H1 (cell line): ENCODE results near the gene HMGCLL1. TPM values are rescaled to one million over a fixed set of nuclear protein-coding genes. Genes with fewer than 3 reads are reported as not detected.
A peak's percentile ranks its signal among the peaks of the same experiment; 100 is the strongest.

Source experiments
- CTCF ChIA-PET: fragments of 300-600 bp; sonication (Branson Sonifier 250); formaldehyde crosslinking; loops from one replicate; lab custom pipeline; 2021; ENCODE audit not compliant: partially characterized antibody; lab: Charles Lee
- POLR2A ChIA-PET: fragments of 300-600 bp; sonication (Branson Sonifier 250); formaldehyde crosslinking; loops from one replicate; lab custom pipeline; 2021; ENCODE audit warnings: inconsistent platforms; ENCODE audit not compliant: partially characterized antibody; lab: Charles Lee
- DNase-seq, 2 experiments: peaks; one replicate each; pipeline versions ENCODE4 v3.0.0 to v3.0.0-alpha.2; 2010 to 2022; ENCODE audit warnings: low spot score in 2 of 2, low read depth in 1 of 2, mixed read lengths in 1 of 2
- FAIRE-seq: peaks from 2 replicates; lab custom pipeline; 2011; peaks lifted over from hg19 to GRCh38; lab: Jason Lieb, UNC
- H2AFZ ChIP-seq: 2 replicates; pipeline ENCODE4 v1.8.1; 2012; ENCODE audit warnings: low read length, inconsistent platforms
- H2AK5ac ChIP-seq: 2 replicates; pipeline ENCODE4 v1.6.1; 2013; ENCODE audit warnings: low read depth, low read length
- H2BK120ac ChIP-seq: replicated peaks from 2 replicates; pipeline ENCODE3; 2013; ENCODE audit warnings: low read depth, low read length, inconsistent platforms
- H2BK12ac ChIP-seq: 2 replicates; pipeline ENCODE4 v1.6.1; 2013; ENCODE audit warnings: low read depth, low read length
- H2BK15ac ChIP-seq: 2 replicates; pipeline ENCODE4 v1.6.1; 2013; ENCODE audit warnings: low read length
- H2BK20ac ChIP-seq: 2 replicates; pipeline ENCODE4 v1.6.1; 2013; ENCODE audit warnings: low read length
- H2BK5ac ChIP-seq: 2 replicates; pipeline ENCODE4 v1.6.1; 2013; ENCODE audit warnings: low read depth, low read length
- H3K14ac ChIP-seq: 2 replicates; pipeline ENCODE4 v1.6.1; 2013; ENCODE audit warnings: inconsistent platforms; ENCODE audit not compliant: insufficient read length
- H3K18ac ChIP-seq: 2 replicates; pipeline ENCODE4 v1.6.1; 2013; ENCODE audit warnings: low read length; ENCODE audit errors: extremely low read depth
- H3K23ac ChIP-seq: 2 replicates; pipeline ENCODE4 v1.6.1; 2013; ENCODE audit warnings: inconsistent platforms; ENCODE audit not compliant: insufficient read length
- H3K23me2 ChIP-seq: 2 replicates; pipeline ENCODE4 v1.6.1; 2013; ENCODE audit warnings: low read depth, low read length
- H3K27ac ChIP-seq: 2 replicates; pipeline ENCODE4 v1.6.1; 2011; ENCODE audit warnings: low read depth, low read length, inconsistent platforms
- H3K27me3 ChIP-seq, 4 experiments: replicated peaks in 1 of 4; 1 replicate in 1 of 4; 2 replicates in 3 of 4; pipeline versions ENCODE4 v1.6.1 to v1.8.1; 2011 to 2013; ENCODE audit warnings: low read length in 3 of 4, mild to moderate bottlenecking in 3 of 4, inconsistent platforms in 2 of 4, mixed read lengths in 2 of 4, moderate library complexity in 1 of 4; ENCODE audit not compliant: control insufficient read depth in 3 of 4, insufficient read depth in 3 of 4; ENCODE audit errors: extremely low read depth in 1 of 4
- H3K36me3 ChIP-seq, 4 experiments: 2 replicates each; pipeline versions ENCODE4 v1.6.1 to v1.8.1; 2011 to 2013; ENCODE audit warnings: mild to moderate bottlenecking in 4 of 4, low read length in 3 of 4, moderate library complexity in 2 of 4, control low read depth in 1 of 4, inconsistent platforms in 1 of 4; ENCODE audit not compliant: insufficient read depth in 4 of 4, control insufficient read depth in 2 of 4
- H3K4ac ChIP-seq: replicated peaks from 2 replicates; pipeline ENCODE3; 2013; ENCODE audit warnings: low read length, low read depth, mixed read lengths, inconsistent platforms; ENCODE audit not compliant: insufficient read length
- H3K4me1 ChIP-seq, 4 experiments: replicated peaks in 1 of 4; 1 replicate in 1 of 4; 2 replicates in 3 of 4; pipeline versions ENCODE4 v1.6.1 to v1.8.1; 2011 to 2013; ENCODE audit warnings: low read length in 3 of 4, inconsistent platforms in 2 of 4, mixed read lengths in 1 of 4; ENCODE audit not compliant: insufficient read depth in 4 of 4, control insufficient read depth in 3 of 4
- H3K4me2 ChIP-seq, 2 experiments: 2 replicates each; pipeline versions ENCODE4 v1.6.1 to v1.8.1; 2011 to 2013; ENCODE audit warnings: low read depth in 2 of 2, low read length in 2 of 2, control low read depth in 1 of 2, inconsistent platforms in 1 of 2, mild to moderate bottlenecking in 1 of 2; ENCODE audit not compliant: insufficient read depth in 1 of 2
- H3K4me3 ChIP-seq, 4 experiments: fragments of 200-600, 300-600 bp in 1 of 4; sonication (generic), shearing (Covaris generic), sonication (Bioruptor Twin) in 1 of 4; 2 replicates each; pipeline versions ENCODE4 v1.5.1 to v1.8.1; 2011 to 2016; ENCODE audit warnings: low read length in 4 of 4, low read depth in 3 of 4, control low read depth in 2 of 4, inconsistent platforms in 2 of 4, mild to moderate bottlenecking in 2 of 4, mixed read lengths in 1 of 4, moderate library complexity in 1 of 4; ENCODE audit not compliant: insufficient read depth in 2 of 4; ENCODE audit errors: extremely low read depth in 1 of 4
- H3K56ac ChIP-seq: replicated peaks from 2 replicates; pipeline ENCODE3; 2013; ENCODE audit warnings: low read depth, mild to moderate bottlenecking, mixed read lengths, low read length, inconsistent platforms; ENCODE audit not compliant: insufficient read length
- H3K79me1 ChIP-seq: 2 replicates; pipeline ENCODE4 v1.6.1; 2013; ENCODE audit warnings: low read depth, low read length, control low read depth
- H3K79me2 ChIP-seq, 2 experiments: 2 replicates each; pipeline versions ENCODE4 v1.6.1 to v1.8.1; 2012 to 2013; ENCODE audit warnings: low read length in 2 of 2, mild to moderate bottlenecking in 2 of 2, inconsistent platforms in 1 of 2; ENCODE audit not compliant: insufficient read depth in 2 of 2, control insufficient read depth in 1 of 2
- H3K9ac ChIP-seq, 4 experiments: replicated peaks in 1 of 4; 1 replicate in 1 of 4; 2 replicates in 3 of 4; pipeline versions ENCODE4 v1.6.1 to v1.8.1; 2011 to 2013; ENCODE audit warnings: low read depth in 3 of 4, low read length in 3 of 4, control low read depth in 2 of 4, mild to moderate bottlenecking in 2 of 4, moderate library complexity in 2 of 4, inconsistent platforms in 1 of 4; ENCODE audit errors: extremely low read depth in 1 of 4
- H3K9me3 ChIP-seq, 2 experiments: 2 replicates each; pipeline versions ENCODE4 v1.6.1 to v1.8.1; 2012 to 2013; ENCODE audit warnings: mild to moderate bottlenecking in 2 of 2, moderate library complexity in 2 of 2, control low read depth in 1 of 2, inconsistent platforms in 1 of 2, low read depth in 1 of 2, low read length in 1 of 2, mixed read lengths in 1 of 2; ENCODE audit not compliant: insufficient read depth in 2 of 2
- H4K20me1 ChIP-seq, 2 experiments: replicated peaks in 1 of 2; 2 replicates each; pipeline versions ENCODE3 to v1.8.1; 2011 to 2013; ENCODE audit warnings: inconsistent platforms in 2 of 2, low read length in 2 of 2, mild to moderate bottlenecking in 1 of 2; ENCODE audit not compliant: insufficient read depth in 2 of 2, control insufficient read depth in 1 of 2
- H4K5ac ChIP-seq: 2 replicates; pipeline ENCODE4 v1.6.1; 2013; ENCODE audit warnings: low read length, low read depth, mixed read lengths, inconsistent platforms; ENCODE audit not compliant: insufficient read length
- H4K8ac ChIP-seq: 2 replicates; pipeline ENCODE4 v1.8.0; 2013; ENCODE audit warnings: mild to moderate bottlenecking, moderate library complexity, low read length, inconsistent platforms; ENCODE audit not compliant: insufficient read depth; ENCODE audit errors: extremely low read depth
- H4K91ac ChIP-seq: replicated peaks from 2 replicates; pipeline ENCODE3; 2013; ENCODE audit warnings: low read length, mixed read lengths, inconsistent platforms; ENCODE audit not compliant: insufficient read length
- BCL11A ChIP-seq, 2 experiments: IDR thresholded peaks; one replicate each; pipeline ENCODE4 v1.6.1; 2011; ENCODE audit warnings: low read depth in 2 of 2, low read length in 2 of 2, mild to moderate bottlenecking in 2 of 2
- CTCF ChIP-seq, 3 experiments: IDR thresholded peaks; 1 replicate in 2 of 3; 2 replicates in 1 of 3; pipeline versions ENCODE4 v1.5.1 to v1.6.1; 2011; ENCODE audit warnings: low read length in 3 of 3, mild to moderate bottlenecking in 3 of 3, inconsistent platforms in 2 of 3, low read depth in 1 of 3, moderate library complexity in 1 of 3; ENCODE audit not compliant: insufficient read depth in 1 of 3; ENCODE audit errors: control extremely low read depth in 1 of 3
- EZH2 ChIP-seq: fragments of 200-600 bp; sonication (generic); IDR thresholded peaks from 2 replicates; pipeline ENCODE4 v1.7.1; 2012; ENCODE audit warnings: low read depth, mild to moderate bottlenecking, moderate library complexity, low read length, inconsistent platforms; ENCODE audit not compliant: severe bottlenecking
- HDAC2 ChIP-seq, 2 experiments: fragments of 300-600 bp in 1 of 2; sonication (generic) in 1 of 2; IDR thresholded peaks; 2 replicates each; pipeline ENCODE4 v1.6.1; 2011 to 2012; ENCODE audit warnings: low read depth in 2 of 2, low read length in 2 of 2, mild to moderate bottlenecking in 2 of 2, moderate library complexity in 2 of 2, borderline replicate concordance in 1 of 2, inconsistent platforms in 1 of 2
- KDM5A ChIP-seq: fragments of 200-600 bp; IDR thresholded peaks from 2 replicates; pipeline ENCODE4 v1.7.1; 2012; ENCODE audit warnings: mild to moderate bottlenecking, low read length, inconsistent platforms, mixed read lengths
- NRF1 ChIP-seq: IDR thresholded peaks from 2 replicates; pipeline ENCODE4 v1.6.1; 2011; ENCODE audit warnings: mild to moderate bottlenecking, low read depth, low read length, improper control_type of control experiment
- POLR2AphosphoS5 ChIP-seq: IDR thresholded peaks from 2 replicates; pipeline ENCODE4 v1.6.1; 2011; ENCODE audit warnings: low read depth, low read length
- SIX5 ChIP-seq: IDR thresholded peaks from 2 replicates; pipeline ENCODE4 v1.6.1; 2011; ENCODE audit warnings: mild to moderate bottlenecking, low read depth, low read length
- USF2 ChIP-seq: IDR thresholded peaks from 2 replicates; pipeline ENCODE4 v1.6.1; 2011; ENCODE audit warnings: low read length, improper control_type of control experiment
- YY1 ChIP-seq: IDR thresholded peaks from 2 replicates; pipeline ENCODE4 v1.6.1; 2011; ENCODE audit warnings: low read depth, mild to moderate bottlenecking, low read length
- ZNF274 ChIP-seq: IDR thresholded peaks from 2 replicates; pipeline ENCODE4 v1.7.0; 2012; ENCODE audit warnings: low read length, borderline replicate concordance; ENCODE audit errors: extremely low read depth
- WGBS, 2 experiments: shearing (Covaris generic) in 1 of 2; methylation state at CpG; one replicate each; pipeline versions ENCODE4 v1.1.6 to v1.1.7; 2013 to 2015; ENCODE audit warnings: low lambda C conversion rate in 2 of 2, mixed read lengths in 2 of 2, inconsistent platforms in 1 of 2, low coverage in 1 of 2, missing lambda C conversion rate in 1 of 2; ENCODE audit not compliant: insufficient replicate concordance in 2 of 2, insufficient coverage in 1 of 2, insufficient read length in 1 of 2; ENCODE audit errors: extremely low coverage in 1 of 2, missing lambda C conversion rate in 1 of 2; 5-methylcytosine and 5-hydroxymethylcytosine counted together
- polyA plus RNA-seq, 7 experiments: library from polyadenylated mRNA; depleted of rRNA in 3 of 7; stranded (reverse) in 5 of 7; unstranded in 2 of 7; fragments of >200 nt in 5 of 7; fragments of 200-250 nt in 2 of 7; gene quantifications; 1 replicate in 5 of 7; 2 replicates in 1 of 7; 4 replicates in 1 of 7; pipeline versions ENCODE4 v1.2.1 to v1.2.3, GENCODE V29; 2011 to 2013; ENCODE audit warnings: missing spikeins in 2 of 7, mixed read lengths in 2 of 7
- total RNA-seq: library from RNA; stranded (reverse); fragmentation: NEBNext Ultra II Directional; extraction: Animal tissue kit (Norgen Biotek cat#: 25700); gene quantifications from 2 replicates; pipeline ENCODE4 v1.2.1, GENCODE V29; 2021

HMGCLL1 gene
- total and polyA plus RNA-seq, 2 of the 8 experiments (the other 6 are each of a cell fraction or from before 2014, with no cell fraction given), result 0.06 to 0.41 TPM

GRCh38 chr6:55423933-55424332, 155.1 kb downstream of the HMGCLL1 start:
- H3K36me3 ChIP-seq, result no peaks in the 10 kb centered on the region
- no peak overlapping the region for H2BK5ac ChIP-seq
- H3K9me3 ChIP-seq, result no peaks in the 10 kb centered on the region
- H3K9ac ChIP-seq, result no peak overlapping the region
- no peaks in the 10 kb centered on the region for H3K79me1 ChIP-seq
- no peaks in the 10 kb centered on the region for H3K79me2 ChIP-seq
- H4K20me1 ChIP-seq, result no peaks in the 10 kb centered on the region
- H3K4me2 ChIP-seq, result no peak overlapping the region
- no peak overlapping the region for H2AK5ac ChIP-seq
- H4K8ac ChIP-seq, result no peak overlapping the region
- peak overlapping the region; percentile 72; the same call in 1 of the 2 replicates for H2AFZ ChIP-seq
- H3K23ac ChIP-seq, result no peak overlapping the region
- H3K4me1 ChIP-seq, result no peaks in the 10 kb centered on the region
- no peaks in the 10 kb centered on the region for H3K27me3 ChIP-seq
- FAIRE-seq (no peak), DNase-seq (no peak)
- H3K27ac ChIP-seq, result no peak overlapping the region
- no peak overlapping the region for H3K4me3 ChIP-seq
- no peak overlapping the region for H3K14ac ChIP-seq
- ChIA-PET CTCF (interaction anchor here (1.0 kb wide), 1 partner anchor 11 kb away, joined by 3 read pairs; no protein-coding TSS in a partner anchor), POLR2A (no interaction called here)
- no peak overlapping the region for H3K18ac ChIP-seq
- no peak overlapping the region for H3K4ac ChIP-seq
- H2BK120ac ChIP-seq, result no peak overlapping the region
- no peak overlapping the region for H2BK12ac ChIP-seq
- no peaks in the 10 kb centered on the region for H3K23me2 ChIP-seq
- 76% methylated on average over 2 of the region's 2 CpGs; no CpG with 5 or more reads in 1 of the 2 experiments for WGBS, 2 experiments
- no peak for TF ChIP-seq HDAC2 (IDR thresholded peaks at IDR 0.05; ENCODE audit: borderline replicate concordance in 1 of 2, low read depth in 2 of 2, low read length in 2 of 2)
- TF ChIP-seq NRF1, result no peak
- TF ChIP-seq YY1, result no peak
- TF ChIP-seq USF2, result no peak
- no peak for TF ChIP-seq KDM5A
- no peak for TF ChIP-seq CTCF (IDR thresholded peaks at IDR 0.05; ENCODE audit: control extremely low read depth in 1 of 3, insufficient read depth in 1 of 3, low read depth in 1 of 3, low read length in 3 of 3)
- TF ChIP-seq EZH2, result no peak
- no peak for TF ChIP-seq ZNF274
- no peak for TF ChIP-seq SIX5
- no peak for TF ChIP-seq BCL11A (IDR thresholded peaks at IDR 0.05; ENCODE audit: low read depth in 2 of 2, low read length in 2 of 2)
- TF ChIP-seq POLR2AphosphoS5, result no peak
- no peak overlapping the region for H2BK20ac ChIP-seq
- no peak overlapping the region for H4K5ac ChIP-seq
- no peak overlapping the region for H3K56ac ChIP-seq
- H4K91ac ChIP-seq, result no peak overlapping the region
- no peak overlapping the region for H2BK15ac ChIP-seq
